Stimulated activated CD8-positive, alpha-beta memory T cell treated with anti-CD3 and anti-CD28 coated beads, Interleukin-2, amount 100 ng/mL, for 1 hour (primary cell): ENCODE data around the gene ITGAL.
A peak's percentile ranks its signal among the peaks of the same experiment; 100 is the strongest.
"Not testable (repeated sequence)": the region's sequence is repeated elsewhere in the genome, so short reads cannot be mapped to it uniquely, and the experiment has no call there.

Source experiments
- DNase-seq, 2 donors: peaks; one replicate each; pipeline ENCODE4 v3.0.0-alpha.2; 2020; ENCODE audit warnings: low read depth in 2 of 2

ITGAL gene

DNA sequence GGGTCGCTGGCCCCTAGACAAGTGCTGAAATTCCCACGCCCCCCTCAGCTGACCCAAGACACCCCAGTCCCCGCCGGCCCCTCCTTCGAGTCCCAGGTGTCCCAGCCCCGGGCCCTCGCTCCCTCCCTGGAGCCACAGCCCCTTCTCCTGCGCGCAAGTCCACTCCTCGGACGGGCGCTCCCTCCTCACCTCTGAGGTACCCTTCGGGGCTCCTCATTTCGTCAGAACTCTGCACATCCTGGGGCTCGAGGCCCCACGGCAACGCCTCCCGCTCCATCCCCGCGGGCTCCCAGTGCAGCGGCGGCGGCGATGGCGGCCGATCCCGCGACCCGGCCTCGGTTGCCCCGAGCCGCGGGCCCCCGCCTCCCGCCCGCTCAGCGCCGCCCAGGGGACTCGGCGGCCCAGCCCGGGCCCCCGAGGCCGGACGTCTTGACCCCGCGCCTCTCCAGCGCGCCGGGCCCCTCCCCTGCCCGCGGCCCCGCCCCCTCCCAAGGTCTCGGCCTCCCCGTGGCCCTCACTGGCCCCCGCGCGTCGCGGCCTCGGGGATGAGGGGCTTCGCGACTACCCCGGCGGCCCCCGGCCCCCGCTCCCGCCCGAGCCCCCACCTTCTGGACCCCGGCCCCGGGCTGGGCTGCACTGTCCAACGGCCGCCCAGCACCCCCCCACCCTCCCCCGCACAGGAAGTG lies 53.7 kb downstream of the ITGAL start, which contains the start of gene ZNF768:
Gene ZNF768 (minus strand): TSS at position 430 of the 686 bp plus-strand sequence. CDS start 153 bp downstream, at position 277.
- no peak for DNase-seq

DNA sequence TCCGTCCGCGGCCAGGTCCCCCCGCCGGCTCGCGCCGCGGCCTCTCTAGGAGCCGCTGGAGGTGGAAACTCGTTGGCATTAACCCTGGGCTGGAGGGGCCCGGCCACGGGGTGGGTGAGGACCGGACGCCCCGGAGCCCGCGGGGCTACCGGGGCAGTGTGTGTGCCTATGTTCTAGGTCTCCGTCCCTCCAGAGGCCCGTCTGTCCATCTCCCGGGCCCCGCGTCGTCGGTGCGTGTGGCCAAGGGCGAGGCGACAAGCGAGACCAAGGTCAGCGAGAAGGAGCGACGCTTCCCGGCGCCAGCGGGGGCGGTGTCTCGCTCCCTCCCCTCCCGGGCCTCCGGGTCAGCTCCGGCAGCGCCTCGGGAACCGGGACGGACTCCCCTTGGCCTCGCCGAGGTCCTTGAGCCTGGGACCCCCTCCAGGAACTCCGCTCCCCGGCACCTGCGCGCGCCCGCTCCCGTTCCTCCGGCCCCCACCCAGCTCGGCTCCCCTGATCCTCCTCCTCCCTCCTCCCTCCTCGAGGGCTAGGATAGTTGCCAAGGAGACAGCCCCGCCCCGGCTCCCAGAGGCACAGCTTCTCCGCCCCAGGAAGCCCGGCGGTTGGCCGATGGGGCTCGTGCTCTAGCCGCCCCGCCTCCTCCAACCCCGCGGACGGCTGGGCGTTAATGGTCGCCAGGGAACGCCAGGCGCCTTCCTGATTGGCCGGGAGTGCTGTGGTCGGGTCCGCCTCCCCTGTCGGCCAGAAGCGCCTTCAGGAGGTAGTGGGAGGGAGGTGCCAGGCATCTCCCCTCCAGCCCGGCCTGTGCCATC lies 54.5 kb downstream of the ITGAL start:
- DNase-seq = peak; percentile 76 to 78

DNA sequence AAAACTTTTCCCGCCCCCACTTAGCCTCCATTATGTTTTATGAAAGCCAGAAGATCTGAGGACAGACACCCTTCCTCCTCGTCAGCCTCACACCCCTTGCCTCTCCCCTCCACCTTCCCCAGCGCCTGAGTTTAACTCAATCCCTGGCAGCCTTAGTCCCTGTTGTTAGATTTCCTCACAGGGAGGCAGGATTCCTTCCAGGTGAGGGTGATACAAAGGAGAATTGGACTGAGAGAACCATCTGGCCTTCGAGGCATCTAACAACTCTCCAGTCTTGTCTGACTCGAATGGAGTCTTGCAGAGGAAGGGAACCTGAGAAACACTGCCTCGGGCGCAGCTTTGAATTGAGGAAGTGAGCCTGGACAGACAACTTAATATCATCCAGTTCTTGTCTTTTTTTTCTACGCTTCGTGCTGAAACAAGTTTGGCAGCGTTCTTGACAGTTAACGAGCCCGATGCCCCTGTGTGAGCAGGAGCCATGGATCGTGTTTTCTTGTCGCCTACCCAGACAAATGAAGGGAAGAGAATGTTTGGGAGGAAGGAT lies 55.2 kb downstream of the ITGAL start:
- no peak for DNase-seq

DNA sequence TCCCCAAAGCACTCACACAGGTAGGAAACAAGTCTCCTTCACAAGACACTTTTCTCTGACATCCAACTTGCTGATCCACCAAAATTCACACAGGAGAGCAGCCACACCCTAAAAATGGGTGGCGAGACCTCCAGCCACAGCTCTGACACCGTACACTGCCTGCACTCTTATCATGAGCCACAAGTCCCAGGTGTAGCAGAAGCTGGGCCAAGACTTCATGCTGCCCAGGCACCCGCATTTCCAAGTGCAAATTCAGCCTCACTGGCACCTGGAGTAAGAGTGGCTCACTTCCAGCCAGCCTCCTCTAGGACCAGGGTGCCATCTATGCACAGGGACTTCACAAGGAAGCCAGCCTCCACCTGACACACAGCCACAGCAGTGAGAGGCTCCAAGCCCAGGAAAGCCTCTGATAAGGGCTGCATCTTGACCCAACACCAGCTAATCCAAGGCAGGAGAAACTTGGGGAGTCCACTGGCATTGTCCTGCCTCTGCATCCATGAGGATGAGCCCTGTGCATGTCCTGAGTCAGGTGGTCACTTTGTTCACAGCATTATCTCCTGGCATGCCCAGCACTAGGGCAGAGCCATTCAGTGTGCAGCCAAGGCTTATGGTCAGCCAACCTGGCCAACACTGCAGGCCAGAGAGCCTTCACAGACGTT lies 56.4 kb downstream of the ITGAL start:
- DNase-seq = no peak

DNA sequence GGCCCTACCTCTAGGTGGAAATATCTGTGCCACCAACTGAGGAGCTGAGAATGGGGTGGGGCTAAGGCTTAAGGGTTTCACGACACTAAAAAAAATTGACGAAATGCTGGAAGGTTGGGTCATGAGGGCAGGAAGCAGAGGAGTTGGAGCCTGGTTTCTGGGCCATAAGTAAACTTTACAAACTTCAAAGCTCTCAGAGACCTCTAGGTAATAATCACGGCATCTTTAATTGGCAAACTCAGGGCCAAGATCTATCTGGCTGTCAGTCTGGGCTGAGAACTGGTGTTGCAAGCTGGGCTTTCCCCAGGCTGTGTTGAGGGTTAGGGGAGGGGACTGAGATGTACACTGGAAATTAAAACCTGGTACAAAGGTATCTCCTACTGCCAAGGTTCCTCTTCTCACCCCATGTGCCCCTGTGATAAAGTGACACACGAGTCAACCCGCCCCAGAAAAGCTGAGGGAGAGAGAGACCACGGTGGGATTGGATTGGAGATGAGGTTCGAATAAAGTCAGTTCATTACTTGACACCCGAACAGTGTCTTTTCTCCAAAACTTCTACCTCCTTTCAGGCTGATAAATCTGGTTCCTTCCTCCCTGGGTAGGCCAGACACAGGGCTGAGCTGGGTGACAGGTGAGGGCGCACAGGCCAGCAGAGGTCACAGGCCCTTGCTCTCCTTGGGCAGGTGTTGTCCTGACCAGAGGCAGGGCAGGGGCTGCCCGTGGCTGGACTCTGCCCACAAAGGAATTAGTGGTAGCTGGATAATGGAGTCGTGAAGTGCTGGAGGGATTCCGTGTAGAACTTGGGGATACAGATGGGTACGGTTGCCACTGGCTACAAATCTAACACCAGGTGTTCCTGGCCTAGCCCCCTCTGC lies 57.9 kb downstream of the ITGAL start:
- no peak for DNase-seq

- DNase-seq = no peak
Observed at GRCh38 chr16:30532285-30533145, 60.0 kb downstream of the ITGAL start.

DNA sequence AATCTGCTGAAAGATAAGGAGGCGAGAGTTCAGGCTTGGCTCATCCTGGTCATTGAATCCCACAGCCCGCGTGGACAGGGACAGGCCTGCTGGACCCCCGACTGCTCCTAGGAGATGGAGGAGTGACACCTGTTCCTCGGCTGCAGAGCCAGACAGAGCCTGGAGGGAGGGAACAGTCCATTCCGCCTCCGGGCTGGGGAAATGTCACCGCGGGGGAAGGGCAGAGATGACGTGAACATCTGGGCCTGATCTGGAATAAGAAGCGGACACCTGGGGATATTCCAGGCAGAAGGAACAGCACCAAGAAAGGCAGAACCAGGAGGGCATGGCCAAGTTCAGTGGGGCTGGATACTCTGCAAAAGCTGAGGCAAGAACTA lies 60.6 kb downstream of the ITGAL start:
- no peak for DNase-seq

GRCh38 chr16:30533748-30534367 lies 61.3 kb downstream of the ITGAL start:
- no peak for DNase-seq

- peak; percentile 81 to 87 for DNase-seq
Observed at GRCh38 chr16:30534368-30535105, 62.0 kb downstream of the ITGAL start, which contains the start of gene ZNF747. TSS of gene ZNF747 (minus strand) at chr16:30534858. CDS start at chr16:30534679, 179 bp downstream.

- DNase-seq = no peak
Observed at GRCh38 chr16:30535106-30535776, 62.7 kb downstream of the ITGAL start.

GRCh38 chr16:30535777-30536190 lies 63.2 kb downstream of the ITGAL start:
- DNase-seq = peak in 1 of 2 donors; percentile 31

GRCh38 chr16:30536391-30537024 lies 64.0 kb downstream of the ITGAL start:
- DNase-seq = not testable (repeated sequence)

DNA sequence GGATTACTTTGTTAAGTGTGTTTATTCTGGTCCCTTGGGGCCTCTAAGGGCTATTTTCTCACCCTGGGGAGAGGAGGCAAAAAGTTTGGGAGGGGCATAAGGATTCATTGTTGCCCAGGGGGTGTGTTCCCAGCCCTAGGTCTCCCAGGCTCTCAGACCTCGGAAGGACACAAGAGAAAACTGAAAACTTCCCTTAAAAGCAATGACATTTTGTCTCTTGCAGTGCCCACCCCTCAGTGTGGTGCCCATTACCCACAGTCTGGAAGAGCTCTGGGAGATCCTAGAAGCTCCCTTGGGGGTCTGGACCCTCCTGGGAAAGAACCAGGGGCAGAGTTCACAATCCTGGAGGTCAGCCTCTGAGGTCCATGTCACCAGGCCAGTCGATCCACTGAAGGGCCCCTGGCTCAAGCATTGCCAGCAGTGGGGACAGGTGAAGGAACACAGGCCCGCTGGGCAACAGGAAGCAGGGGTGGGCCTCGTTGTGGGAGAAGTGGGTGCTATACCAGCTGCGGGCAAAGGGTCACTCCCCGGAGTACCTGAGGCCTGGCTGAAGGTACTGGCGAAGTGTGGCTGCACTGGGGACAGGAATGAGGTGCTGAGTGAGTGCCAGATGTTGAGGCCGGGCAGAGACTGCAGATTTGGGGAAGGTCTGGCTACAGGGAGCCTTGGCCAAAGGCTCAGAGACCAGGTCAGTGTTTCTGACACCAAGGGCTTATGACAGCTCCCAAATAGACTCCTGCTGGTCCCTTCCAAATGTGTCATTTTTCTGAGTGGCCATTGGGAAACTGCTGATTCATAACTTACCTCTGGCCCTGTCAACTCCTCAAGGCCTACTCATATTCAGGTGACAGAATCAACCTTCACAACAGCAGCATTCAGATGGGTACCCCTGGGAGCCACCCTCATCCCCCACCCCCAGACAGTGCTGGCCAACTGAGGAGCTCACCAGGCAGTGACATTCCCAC lies 66.7 kb downstream of the ITGAL start:
- no peak for DNase-seq

DNA sequence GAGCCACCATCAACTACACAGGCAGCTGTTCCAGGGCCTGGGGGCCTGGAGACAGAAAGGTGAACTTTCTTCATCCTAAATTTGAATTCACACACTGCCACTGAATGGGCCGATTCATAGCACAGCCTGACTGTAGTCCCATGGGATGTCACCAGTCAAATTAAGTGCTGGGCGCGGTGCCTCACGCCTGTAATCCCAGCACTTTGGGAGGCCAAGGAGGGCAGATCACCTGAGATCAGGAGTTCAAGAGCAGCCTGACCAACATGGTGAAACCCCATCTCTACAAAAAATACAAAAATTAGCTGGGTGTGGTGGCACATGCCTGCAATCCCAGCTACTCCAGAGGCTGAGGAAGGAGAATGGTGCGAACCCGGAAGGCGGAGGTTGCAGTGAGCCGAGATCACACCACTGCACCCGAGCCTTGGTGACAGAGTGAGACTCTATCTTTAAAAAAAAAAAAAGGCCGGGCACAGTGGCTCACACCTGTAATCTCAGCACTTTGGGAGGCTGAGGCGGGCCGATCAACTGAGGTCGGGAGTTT lies 67.5 kb downstream of the ITGAL start:
- DNase-seq = not testable (repeated sequence)

- not testable (repeated sequence) for DNase-seq
Observed at GRCh38 chr16:30540916-30541464, 68.4 kb downstream of the ITGAL start.
